Nucleus accumbens (tissue), 56 donors: ENCODE measurements around the gene CUTA.
A peak's percentile ranks its signal among the peaks of the same experiment; 100 is the strongest.

ENCODE experiments used
- DNase-seq, 56 donors: peaks; one replicate each; lab custom pipeline; 2025; lab: John Stamatoyannopoulos, UW

Gene CUTA

DNA sequence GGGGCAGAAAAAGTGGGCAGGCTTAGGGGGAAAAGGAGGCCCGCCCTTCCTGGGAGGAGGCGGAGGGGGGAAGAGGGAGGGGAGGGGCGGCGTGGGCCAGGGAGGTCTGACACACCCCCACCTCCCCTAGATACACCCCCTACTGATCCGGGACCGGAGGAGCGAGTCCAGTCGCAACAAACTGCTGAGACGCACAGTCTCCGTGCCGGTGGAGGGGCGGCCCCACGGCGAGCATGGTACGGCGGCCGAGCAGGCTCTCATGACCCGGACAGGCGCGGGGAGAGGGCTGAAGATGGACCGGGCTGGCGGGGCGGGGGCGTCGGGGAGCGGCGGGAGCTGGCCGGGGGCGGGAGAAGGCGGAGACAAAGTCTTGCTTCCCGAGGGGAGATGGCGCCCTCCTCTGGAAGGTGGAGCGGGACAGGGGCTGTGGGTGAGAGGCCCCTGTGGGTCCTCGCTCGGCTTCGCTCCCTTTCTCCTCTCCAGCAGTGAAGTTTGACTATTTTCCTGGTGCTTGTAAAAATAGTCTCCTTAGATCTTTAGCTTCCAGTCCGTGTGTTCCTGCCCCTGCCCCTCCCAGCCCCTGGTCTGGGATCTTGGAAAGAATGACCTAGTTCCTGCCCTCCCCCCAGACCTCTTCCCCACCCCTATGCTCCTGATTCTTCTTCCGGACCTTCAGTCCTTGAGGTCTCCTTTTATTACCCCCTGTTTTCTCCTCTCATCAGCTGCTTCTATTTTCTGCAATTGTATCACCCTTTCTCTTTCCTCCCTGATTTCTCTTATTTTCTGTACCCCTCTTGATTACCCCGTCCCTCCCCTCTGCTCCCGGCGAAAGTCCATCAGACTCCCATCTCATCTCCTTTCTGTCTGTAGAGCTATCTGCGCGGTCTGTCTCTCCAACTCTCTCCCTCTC, 8.0 kb upstream of the CUTA start:
- peak in 54 of 56 donors; percentile 34 to 89 (median 75) for DNase-seq

DNA sequence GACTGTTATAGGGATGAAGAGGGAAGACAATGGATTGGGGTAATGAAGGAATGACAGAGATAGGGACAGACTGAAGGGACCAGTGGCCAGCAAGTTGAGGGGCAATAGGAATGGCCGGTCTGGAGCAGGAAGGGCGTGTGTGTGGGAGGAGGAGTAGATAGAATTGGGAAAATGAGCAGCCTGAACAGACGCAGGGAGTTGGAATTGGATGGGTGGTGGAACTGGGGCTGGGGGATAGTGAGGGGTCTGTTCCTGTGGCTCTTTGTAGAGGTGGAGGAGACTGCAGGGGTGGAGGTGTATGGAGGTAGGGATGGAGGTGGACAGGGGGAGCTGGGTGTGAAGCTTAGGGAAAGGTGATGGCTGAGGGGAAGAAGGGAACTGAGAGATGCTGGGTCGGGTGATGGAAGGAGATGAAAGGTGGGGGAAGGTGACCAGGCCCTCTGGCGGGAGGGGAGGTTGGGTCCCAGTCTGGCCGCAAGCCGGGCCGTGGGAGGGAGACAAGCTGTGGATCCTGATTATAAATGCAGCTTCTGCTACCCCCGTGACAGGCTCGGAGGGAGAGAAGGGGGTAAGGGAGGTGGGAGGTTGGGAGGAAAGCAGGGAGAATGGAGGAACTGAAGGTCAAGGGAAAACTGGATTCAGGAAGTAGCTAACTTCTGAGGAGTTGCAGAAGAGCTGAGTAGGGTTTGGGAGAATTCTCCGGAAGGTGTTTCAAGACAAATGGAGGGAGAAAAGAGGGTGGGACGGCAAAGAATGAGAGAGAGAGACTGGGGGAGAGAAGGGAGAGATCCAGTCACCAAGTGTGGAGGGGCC, 7.2 kb upstream of the CUTA start:
- DNase-seq = peak in 1 of 56 donors; percentile 22

DNA sequence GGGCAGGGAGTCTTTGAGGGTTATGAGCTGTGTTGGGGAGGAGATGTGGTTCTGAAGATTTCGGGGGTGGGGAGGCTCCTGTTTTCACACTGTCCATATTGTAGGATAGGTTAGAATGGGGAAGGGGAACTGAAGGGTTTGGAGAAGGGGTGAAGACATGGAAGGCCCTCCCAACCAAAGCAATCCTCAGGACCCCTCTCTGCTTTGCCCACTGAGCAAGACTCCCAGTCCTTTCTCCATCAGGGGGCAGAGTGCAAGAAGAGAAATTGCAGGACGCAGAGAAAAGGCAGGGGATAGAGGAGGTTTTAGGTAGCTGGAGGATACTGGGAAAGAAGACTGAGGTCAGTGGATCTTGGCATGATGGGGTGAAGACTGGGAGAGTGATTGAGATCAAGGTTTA, 5.9 kb upstream of the CUTA start:
- DNase-seq = no peak

DNA sequence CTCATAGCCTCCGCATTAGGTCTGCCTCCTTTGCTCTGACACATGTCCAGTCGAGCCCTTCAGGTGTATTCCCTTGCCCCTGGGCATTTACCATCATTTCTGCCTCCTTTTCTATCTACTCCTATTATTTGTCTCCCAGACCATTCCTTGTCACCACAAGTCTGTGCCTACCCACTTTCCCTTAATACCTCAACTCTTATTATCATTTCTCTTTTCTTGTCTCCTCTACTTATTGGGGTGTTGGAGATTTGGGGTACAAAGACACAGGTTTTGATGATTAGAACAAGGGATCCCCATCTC, 3.4 kb upstream of the CUTA start:
- no peak for DNase-seq

DNA sequence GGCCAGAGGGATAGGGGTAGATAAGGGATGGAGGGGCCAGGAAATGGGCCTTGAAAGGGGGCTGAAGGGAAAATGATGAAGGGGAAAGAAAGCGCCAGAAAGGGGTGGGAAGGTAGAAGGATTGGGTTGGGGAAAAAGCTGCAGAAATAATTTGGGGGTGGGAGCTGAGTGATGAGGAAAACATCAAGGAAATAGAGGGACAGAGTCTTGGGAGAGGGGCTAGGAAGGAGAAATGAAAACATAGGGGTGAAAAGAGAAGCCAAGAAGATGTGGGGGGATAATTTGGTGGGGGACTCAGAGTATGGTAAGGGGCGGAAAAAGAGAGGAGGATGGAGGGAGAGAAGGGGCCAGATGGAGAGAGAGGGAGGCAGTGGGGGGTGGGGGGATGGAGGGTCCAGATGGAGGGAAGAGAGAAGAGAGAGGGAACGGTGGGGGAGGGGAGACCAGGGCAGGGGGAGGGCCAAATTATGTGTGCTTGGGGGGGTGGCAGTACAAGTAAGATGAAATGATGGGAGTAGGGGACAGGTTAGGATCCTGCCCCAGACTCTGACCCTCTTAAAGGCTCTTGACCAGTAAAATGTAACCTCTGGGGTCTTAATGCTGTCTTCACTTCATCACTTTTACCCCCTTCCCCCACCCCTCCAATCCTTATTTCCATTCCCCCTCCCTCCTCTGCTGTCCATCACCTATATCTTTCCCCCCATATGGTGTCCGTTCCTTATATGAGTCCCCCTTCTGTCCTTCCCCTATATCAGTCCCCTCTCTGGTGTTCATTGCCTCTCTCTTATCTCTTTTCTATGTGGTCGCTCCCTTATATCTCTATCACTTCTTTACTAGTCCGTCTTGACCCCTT, 2.8 kb upstream of the CUTA start:
- no peak for DNase-seq

DNA sequence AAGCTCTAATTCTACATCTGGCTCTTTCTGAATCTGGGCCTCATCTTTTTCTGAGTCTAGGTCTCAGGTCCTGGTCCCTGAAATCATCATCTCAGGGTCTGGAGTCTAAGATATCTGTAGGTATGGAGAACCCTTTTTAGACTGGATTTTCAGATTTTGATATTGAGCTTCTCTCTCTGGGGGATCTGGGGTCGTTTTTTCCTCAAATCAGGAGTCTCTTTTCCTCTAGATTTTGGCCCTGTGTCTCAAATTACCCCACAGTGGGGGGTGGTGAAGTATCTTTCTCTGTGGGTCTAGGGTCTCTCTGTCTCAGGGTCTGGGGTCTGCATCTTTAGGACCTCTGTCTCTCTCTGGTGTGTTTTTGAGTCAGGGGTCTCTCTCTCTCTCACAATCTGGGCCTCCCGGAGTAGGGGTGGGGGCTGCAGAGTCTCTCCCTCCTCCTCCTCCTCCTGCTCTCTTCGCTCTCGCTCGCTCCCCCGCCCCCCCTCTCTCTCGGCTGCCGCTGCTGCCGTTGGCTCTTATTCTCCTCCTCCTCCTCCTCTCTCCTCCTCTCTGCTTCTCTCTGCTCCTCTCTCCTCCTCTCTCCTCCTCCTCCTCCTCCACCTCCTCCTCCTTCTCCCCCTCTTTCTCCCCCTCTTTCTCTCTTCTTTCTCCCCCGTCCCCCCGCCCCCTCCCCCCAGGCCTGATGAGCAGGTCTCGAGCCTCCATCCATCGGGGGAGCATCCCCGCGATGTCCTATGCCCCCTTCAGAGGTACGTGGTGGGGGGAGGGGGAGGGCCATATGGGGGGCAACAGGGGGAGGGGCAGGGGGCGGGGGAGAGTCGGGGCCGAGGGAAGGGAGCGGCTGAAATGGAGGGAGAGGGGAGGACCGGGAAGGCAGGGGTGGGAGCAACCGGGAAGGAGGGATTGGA, 1.9 kb upstream of the CUTA start, which contains the start of gene SYNGAP1:
Gene SYNGAP1, plus strand, starts transcription at position 486 of the 911 bp plus-strand sequence. Its CDS starts 200 bp downstream, at position 686.
- DNase-seq = peak in 38 of 56 donors; percentile 10 to 76 (median 40)

DNA sequence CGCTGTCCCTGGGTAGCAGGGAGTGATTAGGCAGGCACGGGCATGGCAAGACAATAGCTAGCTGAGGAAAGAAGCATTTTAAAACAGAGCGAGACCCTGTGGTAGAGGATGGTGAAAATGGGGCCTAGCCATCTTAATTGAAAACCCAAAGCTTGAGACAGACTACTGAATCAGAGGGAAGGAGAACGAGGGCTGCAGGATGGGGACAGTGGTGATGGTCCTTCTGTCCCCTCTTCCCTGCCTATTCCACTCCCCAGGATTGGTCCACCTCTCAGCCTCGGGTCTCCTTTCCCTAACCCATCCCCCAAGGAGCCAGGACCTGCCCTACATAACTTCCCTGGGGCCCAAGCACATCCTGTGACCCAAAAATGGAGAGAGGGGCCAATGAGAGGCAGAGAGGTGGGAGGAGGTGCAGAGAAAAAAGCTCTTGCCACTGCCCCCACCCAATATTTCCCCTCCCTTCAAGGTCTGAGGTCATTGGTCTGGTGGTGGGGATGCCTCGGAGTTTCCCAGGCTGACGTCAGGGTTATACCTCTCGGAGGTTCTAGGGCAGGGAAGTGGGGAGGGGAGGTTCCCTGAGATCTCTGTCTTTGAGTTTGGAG, 884 bp upstream of the CUTA start:
- DNase-seq = no peak

DNA sequence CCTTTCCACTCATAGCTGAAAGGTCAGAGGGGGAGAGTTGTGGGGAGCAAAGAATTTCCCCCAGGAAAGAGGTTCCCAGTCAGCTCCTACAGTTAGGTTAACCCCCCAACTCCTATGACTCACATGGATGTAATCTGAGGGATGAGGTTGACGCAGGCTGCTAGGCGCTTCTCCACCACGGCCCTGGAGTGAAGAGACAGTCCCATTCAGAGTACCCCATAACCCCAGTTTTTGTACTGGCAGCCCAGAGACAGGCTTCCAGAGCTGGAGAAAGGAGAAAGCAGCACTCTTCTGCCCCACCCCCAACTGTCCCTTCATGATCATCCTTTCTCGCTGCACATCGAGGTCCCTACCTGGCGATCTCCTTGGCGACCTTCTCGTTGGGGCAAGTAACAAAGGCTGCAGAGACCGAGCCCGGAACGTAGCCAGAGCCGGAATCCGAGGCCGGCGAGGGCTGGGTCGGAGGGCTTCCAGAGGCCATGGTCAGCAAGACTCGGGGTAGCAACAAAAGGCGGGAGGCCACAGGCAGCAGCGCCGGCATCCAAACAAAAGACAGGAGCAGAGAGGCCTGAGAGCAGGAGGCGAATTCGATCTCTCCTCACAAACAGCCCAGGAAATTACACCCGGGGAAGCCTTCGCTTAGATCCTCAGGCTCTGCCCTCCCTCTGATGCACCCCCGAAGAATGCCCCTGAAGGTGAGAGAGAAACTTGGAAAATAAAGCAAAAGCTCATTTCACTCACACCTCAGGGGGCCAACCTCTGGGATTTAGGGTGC, 592 bp downstream of the CUTA start:
- peak in 1 of 56 donors; percentile 43 for DNase-seq

DNA sequence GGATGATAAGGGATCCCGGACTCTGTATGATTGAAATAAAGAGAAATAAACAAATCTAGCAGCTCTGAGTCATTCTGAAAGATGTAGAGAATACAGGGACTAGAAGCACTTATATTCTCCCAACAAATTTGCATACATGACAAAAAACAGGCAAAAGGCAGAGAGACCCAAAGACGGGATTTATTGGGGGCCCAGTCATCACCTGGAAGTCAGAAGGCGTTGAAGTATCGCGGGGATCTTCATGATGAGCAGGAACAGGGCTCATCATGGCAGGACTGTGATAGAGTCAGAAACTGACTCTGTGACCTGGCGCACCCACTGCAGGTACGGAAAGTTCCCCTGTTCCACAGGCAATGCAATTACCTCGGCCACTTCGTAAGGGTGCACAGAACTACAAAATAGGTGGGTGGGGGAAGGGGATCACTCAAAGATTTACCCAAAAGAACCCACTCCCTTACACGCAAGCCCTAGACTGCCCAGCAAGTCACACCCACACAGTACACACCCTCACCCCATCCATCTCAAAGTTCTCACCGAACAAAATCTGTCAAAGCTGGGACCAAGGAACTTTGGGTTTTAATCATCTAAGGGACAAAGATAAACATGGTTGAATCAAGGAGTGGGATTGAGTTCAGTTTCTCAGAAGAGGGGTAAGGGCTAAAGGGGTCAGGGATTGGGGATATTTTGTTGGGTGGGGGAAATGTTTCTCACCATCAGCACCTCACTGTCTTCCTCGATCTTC, 1.4 kb downstream of the CUTA start:
- DNase-seq = no peak

DNA sequence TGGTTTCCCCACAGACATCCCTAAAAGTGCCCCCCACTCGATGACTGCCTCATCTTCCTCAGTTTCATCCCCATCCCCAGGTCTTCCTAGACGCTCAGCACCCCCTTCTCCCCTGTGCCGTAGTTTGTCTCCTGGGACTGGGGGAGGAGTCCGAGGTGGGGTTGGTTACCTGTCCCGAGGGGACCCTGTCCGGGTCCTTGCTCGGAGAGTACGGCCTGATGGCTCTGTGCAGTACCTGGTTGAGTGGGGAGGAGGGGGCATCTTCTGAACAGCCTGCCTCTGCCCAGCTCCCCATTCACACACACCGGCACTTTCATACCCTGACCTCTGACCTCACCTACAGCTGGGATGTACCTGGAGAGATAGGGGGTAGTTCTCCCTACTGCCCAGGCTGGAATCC, 2.1 kb downstream of the CUTA start:
- no peak for DNase-seq

DNA sequence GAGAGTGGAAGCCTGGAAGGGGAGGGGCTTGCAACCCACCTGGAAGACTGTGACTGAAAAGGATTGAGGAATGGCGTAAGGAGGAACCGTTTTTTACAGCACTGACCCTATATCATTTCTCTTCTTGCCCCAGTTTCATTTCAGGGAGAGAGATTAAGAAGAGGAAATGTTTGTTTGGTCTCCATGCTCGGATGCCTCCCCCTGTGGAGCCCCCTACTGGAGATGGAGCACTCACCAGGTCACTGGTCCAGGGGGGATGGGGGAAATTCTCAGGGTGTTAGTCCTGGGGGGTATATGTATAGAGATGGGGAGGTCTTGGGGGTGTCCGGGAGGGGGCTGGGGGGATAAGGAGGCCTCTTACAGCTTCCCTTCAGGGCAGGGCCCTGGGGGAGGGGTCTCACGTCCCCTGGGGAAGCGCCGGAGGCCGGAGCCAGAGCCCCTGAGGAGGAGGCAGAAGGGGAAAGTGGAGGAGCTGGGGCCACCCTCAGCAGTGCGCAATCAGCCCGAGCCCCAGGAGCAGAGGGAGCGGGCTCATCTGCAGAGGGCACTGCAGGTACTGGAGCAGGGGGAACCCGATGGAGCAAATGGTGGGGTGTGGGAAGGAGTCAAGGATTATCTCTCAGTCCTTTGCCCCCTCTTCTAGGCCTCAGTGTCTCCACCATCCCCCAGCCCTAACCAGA, 3.2 kb downstream of the CUTA start:
- DNase-seq = no peak

DNA sequence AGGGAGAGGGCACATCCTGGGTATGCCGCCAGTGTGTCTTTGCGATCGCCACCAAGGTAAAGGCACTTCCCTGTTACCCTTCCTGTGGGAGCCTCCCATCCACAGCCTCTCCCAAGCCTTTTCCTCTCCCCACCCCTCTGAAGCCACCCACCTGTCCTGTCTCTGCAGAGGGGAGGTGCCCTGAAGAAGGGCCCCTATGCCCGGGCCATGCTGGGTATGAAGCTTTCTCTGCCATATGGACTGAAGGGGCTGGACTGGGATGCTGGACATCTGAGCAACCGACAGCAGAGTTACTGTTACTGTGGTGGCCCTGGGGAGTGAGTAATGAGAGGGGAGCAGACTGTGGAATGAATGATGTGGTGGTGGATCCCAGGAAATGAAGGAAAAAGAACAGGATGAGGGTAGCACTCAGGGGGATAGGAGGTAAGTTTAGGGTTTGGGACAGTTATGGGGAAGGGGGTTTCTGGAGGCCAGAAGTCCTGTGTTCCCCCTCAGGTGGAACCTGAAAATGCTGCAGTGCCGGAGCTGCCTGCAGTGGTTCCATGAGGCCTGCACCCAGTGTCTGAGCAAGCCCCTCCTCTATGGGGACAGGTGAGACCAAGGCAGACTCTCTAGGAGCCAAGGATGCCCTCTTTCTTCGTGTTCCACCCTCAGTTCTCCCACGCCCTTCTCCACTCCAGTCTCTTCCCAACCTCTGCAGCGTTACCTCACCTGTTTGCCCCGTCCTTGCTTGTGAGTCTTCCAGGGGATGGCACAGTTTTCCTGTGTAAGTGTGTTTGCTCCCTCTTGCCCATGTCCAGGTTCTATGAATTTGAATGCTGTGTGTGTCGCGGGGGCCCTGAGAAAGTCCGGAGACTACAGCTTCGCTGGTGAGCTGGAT, 4.4 kb downstream of the CUTA start:
- no peak for DNase-seq

DNA sequence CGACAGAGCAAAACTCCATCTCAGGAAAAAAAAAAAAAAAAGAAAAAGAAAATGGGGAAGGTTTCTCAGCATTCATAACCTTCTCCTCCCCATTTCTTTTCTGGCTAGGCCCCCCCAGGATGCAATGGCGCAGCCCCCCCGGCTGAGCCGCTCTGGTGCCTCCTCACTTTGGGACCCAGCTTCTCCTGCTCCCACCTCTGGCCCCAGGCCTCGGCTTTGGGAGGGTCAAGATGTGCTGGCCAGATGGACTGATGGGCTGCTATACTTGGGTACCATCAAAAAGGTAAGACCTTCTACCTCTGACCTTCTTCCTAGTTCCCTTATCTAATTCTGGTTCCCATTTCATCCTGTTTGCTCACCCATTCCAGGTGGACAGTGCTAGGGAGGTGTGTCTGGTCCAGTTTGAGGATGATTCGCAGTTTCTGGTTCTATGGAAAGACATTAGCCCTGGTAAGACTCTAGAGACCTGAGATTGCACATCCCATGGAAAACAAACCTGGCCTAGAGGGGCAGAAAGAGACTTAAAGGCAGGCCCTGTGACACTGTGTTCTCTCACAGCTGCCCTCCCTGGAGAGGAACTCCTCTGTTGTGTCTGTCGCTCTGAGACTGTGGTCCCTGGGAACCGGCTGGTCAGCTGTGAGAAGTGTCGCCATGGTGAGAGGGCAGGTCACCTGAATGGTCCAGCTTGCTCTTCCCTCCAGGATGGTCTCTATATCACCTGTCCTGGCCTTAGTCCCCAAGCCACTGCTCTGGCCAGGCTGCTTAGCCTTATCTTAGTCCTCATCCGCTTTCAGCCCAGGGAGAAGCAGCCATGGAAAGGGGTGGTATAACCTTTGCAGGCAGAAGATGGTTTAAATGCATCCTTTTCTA, 5.5 kb downstream of the CUTA start:
- DNase-seq = no peak

DNA sequence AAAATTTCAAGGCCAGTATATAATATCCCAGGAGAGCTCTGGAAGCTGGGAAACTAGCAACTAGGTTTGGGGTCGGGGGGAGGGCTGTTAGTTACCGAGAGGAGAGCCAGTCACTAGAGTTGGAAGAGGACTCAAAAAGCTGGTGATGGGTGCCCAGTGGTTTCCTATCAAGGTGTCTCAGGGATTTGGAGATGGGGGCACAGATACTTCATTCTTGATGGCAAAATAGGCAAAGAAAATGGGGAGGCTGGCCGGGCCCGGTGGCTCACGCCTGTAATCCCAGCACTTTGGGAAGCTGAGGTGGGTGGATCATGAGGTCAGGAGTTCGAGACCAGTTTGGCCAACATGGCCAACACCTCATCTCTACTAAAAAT, 6.3 kb downstream of the CUTA start:
- DNase-seq = no peak
